Ovary (tissue), 9 donors: ENCODE data around the gene CDCA3. TPM values are rescaled to one million over a fixed set of nuclear protein-coding genes. Genes with fewer than 3 reads are reported as not detected.

Source experiments
- DNase-seq, 5 donors: peaks; one replicate each; pipeline ENCODE4 v3.0.0-alpha.2; 2019 to 2020
- H3K27ac ChIP-seq, 2 donors: fragments of 200-600 bp; one replicate each; pipeline versions ENCODE4 v1.5.1 to v1.8.0; 2019 to 2022
- H3K27me3 ChIP-seq: fragments of 200-600 bp; one replicate; pipeline ENCODE4 v1.8.0; 2022
- H3K36me3 ChIP-seq: fragments of 200-600 bp; sonication (generic); one replicate; pipeline ENCODE4 v1.5.1; 2019
- H3K4me1 ChIP-seq: one replicate; pipeline ENCODE4 v1.8.1; 2013; ENCODE audit warnings: mild to moderate bottlenecking, moderate library complexity; ENCODE audit not compliant: insufficient read depth
- H3K4me3 ChIP-seq: fragments of 200-600 bp; sonication (generic); one replicate; pipeline ENCODE4 v1.5.1; 2017
- H3K9me3 ChIP-seq, 2 donors: fragments of 200-600 bp in 1 of 2; sonication (generic) in 1 of 2; one replicate each; pipeline versions ENCODE4 v1.5.1 to v1.8.1; 2013 to 2019; ENCODE audit warnings: mild to moderate bottlenecking in 1 of 2, moderate library complexity in 1 of 2
- EP300 ChIP-seq: sonication (generic); formaldehyde crosslinking; IDR thresholded peaks from one replicate; pipeline ENCODE4 v1.6.1; 2017; ENCODE audit warnings: antibody characterized with exemption
- POLR2A ChIP-seq: fragments of 450-650 bp; IDR thresholded peaks from one replicate; pipeline ENCODE4 v1.6.1; 2017; ENCODE audit warnings: antibody characterized with exemption, mild to moderate bottlenecking, moderate library complexity
- WGBS, 3 donors: extraction: QIAGEN DNeasy Blood & Tissue Kit in 1 of 3; methylation state at CpG; one replicate each; pipeline versions ENCODE4 v1.1.5 to v1.1.7; 2013 to 2017; 5-methylcytosine and 5-hydroxymethylcytosine counted together
- intact Hi-C, 4 donors: fragments of 100-400 bp; cut with DNase I; formaldehyde crosslinking; loops; one replicate each; pipeline versions ENCODE4 v1.11.0 to v1.15.1; 2022 to 2023
- polyA plus RNA-seq, 2 donors: library from polyadenylated mRNA; stranded (reverse); fragments of 200-250 nt in 1 of 2; fragments of 350-450 nt in 1 of 2; fragmentation: Illumina TruSeq in 1 of 2; extraction: RNeasy Lipid Tissue Mini Kit (QIAGEN cat#74804) in 1 of 2; gene quantifications; one replicate each; pipeline ENCODE4 v1.2.3, GENCODE V29; 2013 to 2014
- total RNA-seq, 7 donors: library from RNA; depleted of rRNA in 2 of 7; stranded (reverse); fragments of >200 nt in 2 of 7; fragmentation: NEBNext Ultra II Directional in 3 of 7; extraction: Animal tissue kit (Norgen Biotek cat#: 25700) in 3 of 7; gene quantifications; one replicate each; pipeline versions ENCODE4 v1.1.0 to v1.2.4, GENCODE V29; 2016 to 2023
- TF ChIP-seq, protein P1 (sequence below), 3 donors: fragments of 450-650 bp in 2 of 3; fragments of 200-600 bp in 1 of 3; IDR thresholded peaks; one replicate each; pipeline versions ENCODE4 v1.5.1 to v1.8.0; 2016 to 2022; ENCODE audit warnings: antibody characterized with exemption in 3 of 3, mild to moderate bottlenecking in 1 of 3
- donor health status: DM: no; HTN: no; CAD: no; lungs with moderate emphysema.
- donor health status: DM: no; HTN: no; CAD: no.
- donor health status: Bipolar disorder and iron deficiency.
- donor health status: DM: yes; HTN: yes; CAD: no.
- donor health status: DM: no; HTN: no; CAD: no.
- donor health status: DM: yes; HTN: yes; CAD: no.

CDCA3 gene
- total and polyA plus RNA-seq, 9 donors: 0.18 to 1.6 (median 0.74) TPM

DNA sequence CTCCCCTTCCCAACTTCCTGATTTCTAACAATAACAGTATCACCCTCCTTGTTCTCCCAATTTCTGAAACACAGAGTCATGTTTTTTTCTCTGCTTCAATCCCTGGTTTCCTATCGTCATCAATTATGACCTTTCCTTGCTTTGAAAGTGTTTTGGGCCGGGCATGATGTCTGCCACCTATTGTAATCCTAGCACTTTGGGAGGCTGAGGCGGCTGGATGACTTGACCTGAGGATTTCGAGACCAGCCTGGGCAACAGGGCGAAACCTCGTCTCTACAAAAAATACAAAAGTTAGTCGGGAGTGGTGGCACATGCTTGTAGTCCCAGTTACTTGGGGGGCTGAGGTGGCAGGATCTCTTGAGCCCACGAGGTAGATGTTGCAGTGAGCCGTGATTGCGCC is 42.0 kb downstream of the CDCA3 start:
- H3K27ac ChIP-seq: no peak overlapping the region
- H3K9me3 ChIP-seq: no peaks in the 10 kb centered on the region
- no peak overlapping the region for H3K4me3 ChIP-seq
- no peak for DNase-seq
- no peak for TF ChIP-seq EP300
- TF ChIP-seq, protein P1, sequence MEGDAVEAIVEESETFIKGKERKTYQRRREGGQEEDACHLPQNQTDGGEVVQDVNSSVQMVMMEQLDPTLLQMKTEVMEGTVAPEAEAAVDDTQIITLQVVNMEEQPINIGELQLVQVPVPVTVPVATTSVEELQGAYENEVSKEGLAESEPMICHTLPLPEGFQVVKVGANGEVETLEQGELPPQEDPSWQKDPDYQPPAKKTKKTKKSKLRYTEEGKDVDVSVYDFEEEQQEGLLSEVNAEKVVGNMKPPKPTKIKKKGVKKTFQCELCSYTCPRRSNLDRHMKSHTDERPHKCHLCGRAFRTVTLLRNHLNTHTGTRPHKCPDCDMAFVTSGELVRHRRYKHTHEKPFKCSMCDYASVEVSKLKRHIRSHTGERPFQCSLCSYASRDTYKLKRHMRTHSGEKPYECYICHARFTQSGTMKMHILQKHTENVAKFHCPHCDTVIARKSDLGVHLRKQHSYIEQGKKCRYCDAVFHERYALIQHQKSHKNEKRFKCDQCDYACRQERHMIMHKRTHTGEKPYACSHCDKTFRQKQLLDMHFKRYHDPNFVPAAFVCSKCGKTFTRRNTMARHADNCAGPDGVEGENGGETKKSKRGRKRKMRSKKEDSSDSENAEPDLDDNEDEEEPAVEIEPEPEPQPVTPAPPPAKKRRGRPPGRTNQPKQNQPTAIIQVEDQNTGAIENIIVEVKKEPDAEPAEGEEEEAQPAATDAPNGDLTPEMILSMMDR (IDR thresholded peaks at IDR 0.05): no peak
- no peak for TF ChIP-seq POLR2A
- WGBS, 3 donors: 82 to 88% (median 82%) methylated on average over 10 of the region's 10 CpGs
- no peaks in the 10 kb centered on the region for H3K27me3 ChIP-seq
- intact Hi-C loops: no loop called here
- H3K36me3 ChIP-seq: no peaks in the 10 kb centered on the region
- H3K4me1 ChIP-seq: no peaks in the 10 kb centered on the region

DNA sequence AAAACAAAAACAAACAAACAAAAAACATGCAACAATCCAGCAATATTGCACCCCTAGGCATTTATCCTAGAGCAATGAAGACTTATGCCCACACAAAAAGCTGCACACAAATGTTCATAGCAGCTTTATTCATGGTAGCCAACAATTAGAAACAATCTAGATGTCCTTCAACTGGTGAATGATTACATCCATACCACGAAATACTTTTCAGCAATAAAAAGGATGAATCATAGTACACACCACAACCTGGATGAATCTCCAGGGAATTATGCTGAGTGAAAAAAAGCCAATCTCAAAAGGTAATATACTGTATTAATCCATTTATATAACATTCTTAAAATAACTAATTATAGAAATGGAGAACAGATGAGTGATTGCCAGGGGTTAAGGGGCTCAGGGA is 43.9 kb downstream of the CDCA3 start:
- no peaks in the 10 kb centered on the region for H3K36me3 ChIP-seq
- no peaks in the 10 kb centered on the region for H3K4me1 ChIP-seq
- TF ChIP-seq, protein P1 (IDR thresholded peaks at IDR 0.05): no peak
- TF ChIP-seq EP300 (no peak), POLR2A (no peak)
- no peak overlapping the region for H3K27ac ChIP-seq
- no peaks in the 10 kb centered on the region for H3K9me3 ChIP-seq
- H3K4me3 ChIP-seq: no peak overlapping the region
- WGBS, 3 donors: 59 to 72% (median 65%) methylated on average over 1 of the region's 1 CpG
- no peaks in the 10 kb centered on the region for H3K27me3 ChIP-seq
- DNase-seq: no peak
- intact Hi-C loops: no loop called here

DNA sequence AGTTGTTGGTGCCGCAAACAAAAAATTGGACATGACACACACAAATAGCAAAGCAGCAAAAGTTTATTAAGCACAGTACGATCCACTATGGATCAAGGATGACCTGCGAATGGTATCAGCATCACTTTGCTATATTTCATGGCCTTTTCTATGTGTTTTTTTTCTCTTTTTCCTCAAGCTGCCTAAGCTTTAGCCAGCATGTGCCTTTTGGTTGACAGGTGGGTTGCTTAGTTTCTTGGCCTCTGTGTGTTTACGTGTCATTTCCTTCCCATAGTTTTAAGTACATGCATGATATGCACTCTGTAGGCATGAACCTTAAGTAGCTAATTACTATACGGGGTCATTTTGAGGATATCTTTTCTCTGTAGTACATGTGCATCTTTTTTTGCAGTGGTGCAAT is 51.9 kb downstream of the CDCA3 start:
- H3K36me3 ChIP-seq: no peaks in the 10 kb centered on the region
- DNase-seq: no peak
- no peaks in the 10 kb centered on the region for H3K27me3 ChIP-seq
- H3K9me3 ChIP-seq: no peaks in the 10 kb centered on the region
- TF ChIP-seq EP300: no peak
- TF ChIP-seq POLR2A: no peak
- TF ChIP-seq, protein P1 (IDR thresholded peaks at IDR 0.05): no peak
- 88 to 89% (median 88%) methylated on average over 5 of the region's 5 CpGs for WGBS, 3 donors
- H3K27ac ChIP-seq: no peak overlapping the region
- intact Hi-C loops: no loop called here
- no peaks in the 10 kb centered on the region for H3K4me1 ChIP-seq
- H3K4me3 ChIP-seq: no peak overlapping the region

Other genes starting within 250 kb of the CDCA3 start
- 100 to 1,000 TPM; 137 to 297 (median 227) TPM for gene CHD4, start 243.9 kb downstream of the CDCA3 start, total RNA-seq
- 100 to 1,000 TPM; 118 to 177 TPM for gene CHD4, start 243.9 kb downstream of the CDCA3 start, polyA plus RNA-seq
- gene LPAR5, start 215.3 kb downstream of the CDCA3 start, total RNA-seq: 1 to 10 TPM in 6 of 7 donors, under 1 TPM in 1; 0.83 to 2.2 (median 1.3) TPM
- 1 to 10 TPM in 1 of 2 donors, under 1 TPM in 1; 0.57 to 2.6 TPM for gene LPAR5, start 215.3 kb downstream of the CDCA3 start, polyA plus RNA-seq
- gene ACRBP, start 203.9 kb downstream of the CDCA3 start, total RNA-seq: 1 to 10 TPM in 3 of 7 donors, under 1 TPM in 4; 0.30 to 2.5 (median 0.92) TPM
- gene ACRBP, start 203.9 kb downstream of the CDCA3 start, polyA plus RNA-seq: 1 to 10 TPM in 1 of 2 donors, under 1 TPM in 1; 0.54 to 2.9 TPM
- gene ING4, start 188.2 kb downstream of the CDCA3 start, total RNA-seq: 10 to 100 TPM; 26.1 to 39.9 (median 35.0) TPM
- 10 to 100 TPM; 64.9 to 90.0 TPM for gene ING4, start 188.2 kb downstream of the CDCA3 start, polyA plus RNA-seq
- gene ZNF384, start 161.9 kb downstream of the CDCA3 start, total RNA-seq: 10 to 100 TPM; 22.1 to 64.9 (median 58.2) TPM
- 10 to 100 TPM; 44.4 to 59.0 TPM for gene ZNF384, start 161.9 kb downstream of the CDCA3 start, polyA plus RNA-seq
- gene PIANP, start 150.5 kb downstream of the CDCA3 start, total RNA-seq: 1 to 10 TPM in 2 of 7 donors, under 1 TPM in 4, not detected in 1; 0.11 to 3.1 (median 0.85) TPM
- gene PIANP, start 150.5 kb downstream of the CDCA3 start, polyA plus RNA-seq: 1 to 10 TPM; 1.2 to 3.9 TPM
- 10 to 100 TPM; 36.4 to 61.4 (median 48.4) TPM for gene COPS7A, start 127.2 kb downstream of the CDCA3 start, total RNA-seq
- 10 to 100 TPM; 45.7 to 74.8 TPM for gene COPS7A, start 127.2 kb downstream of the CDCA3 start, polyA plus RNA-seq
- gene MLF2, start 98.1 kb downstream of the CDCA3 start, total RNA-seq: 100 to 1,000 TPM in 6 of 7 donors, 10 to 100 TPM in 1; 64.1 to 162 (median 141) TPM
- 100 to 1,000 TPM; 130 to 138 TPM for gene MLF2, start 98.1 kb downstream of the CDCA3 start, polyA plus RNA-seq
- 1,000 to 10,000 TPM in 1 of 7 donors, 100 to 1,000 TPM in 6; 100 to 1,013 (median 576) TPM for gene PTMS, start 84.9 kb downstream of the CDCA3 start, total RNA-seq
- 100 to 1,000 TPM; 550 to 594 TPM for gene PTMS, start 84.9 kb downstream of the CDCA3 start, polyA plus RNA-seq
- 10 to 100 TPM in 6 of 7 donors, 1 to 10 TPM in 1; 8.5 to 21.8 (median 16.0) TPM for gene LAG3, start 78.8 kb downstream of the CDCA3 start, total RNA-seq
- 10 to 100 TPM in 1 of 2 donors, 1 to 10 TPM in 1; 4.7 to 13.7 TPM for gene LAG3, start 78.8 kb downstream of the CDCA3 start, polyA plus RNA-seq
- gene CD4, start 61.8 kb downstream of the CDCA3 start, total RNA-seq: 10 to 100 TPM in 4 of 7 donors, 1 to 10 TPM in 3; 2.1 to 12.5 (median 10.3) TPM
- gene CD4, start 61.8 kb downstream of the CDCA3 start, polyA plus RNA-seq: 10 to 100 TPM in 1 of 2 donors, 1 to 10 TPM in 1; 7.3 to 40.2 TPM
- 10 to 100 TPM in 2 of 7 donors, 1 to 10 TPM in 4, under 1 TPM in 1; 0.60 to 12.0 (median 7.6) TPM for gene GPR162, start 29.5 kb downstream of the CDCA3 start, total RNA-seq
- 1 to 10 TPM; 1.2 to 9.0 TPM for gene GPR162, start 29.5 kb downstream of the CDCA3 start, polyA plus RNA-seq
- 10 to 100 TPM; 24.0 to 92.3 (median 70.2) TPM for gene P3H3, start 22.9 kb downstream of the CDCA3 start, total RNA-seq
- 10 to 100 TPM in 1 of 2 donors, 1 to 10 TPM in 1; 4.7 to 48.8 TPM for gene P3H3, start 22.9 kb downstream of the CDCA3 start, polyA plus RNA-seq
- gene GNB3, start 10.4 kb downstream of the CDCA3 start, total RNA-seq: 10 to 100 TPM in 5 of 7 donors, 1 to 10 TPM in 1, under 1 TPM in 1; 0.34 to 15.0 (median 11.0) TPM
- 1 to 10 TPM; 1.8 to 7.8 TPM for gene GNB3, start 10.4 kb downstream of the CDCA3 start, polyA plus RNA-seq
- 10 to 100 TPM; 13.9 to 84.3 (median 63.0) TPM for gene USP5, start 864 bp upstream of the CDCA3 start, total RNA-seq
- 10 to 100 TPM; 23.7 to 30.1 TPM for gene USP5, start 864 bp upstream of the CDCA3 start, polyA plus RNA-seq
- 100 to 1,000 TPM; 136 to 443 (median 295) TPM for gene TPI1, start 16.2 kb upstream of the CDCA3 start, total RNA-seq
- 100 to 1,000 TPM; 267 to 594 TPM for gene TPI1, start 16.2 kb upstream of the CDCA3 start, polyA plus RNA-seq
- 10 to 100 TPM in 3 of 7 donors, 1 to 10 TPM in 4; 5.8 to 14.7 (median 8.5) TPM for gene SPSB2, start 22.0 kb upstream of the CDCA3 start, total RNA-seq
- gene SPSB2, start 22.0 kb upstream of the CDCA3 start, polyA plus RNA-seq: 1 to 10 TPM in 1 of 2 donors, under 1 TPM in 1; 0.38 to 8.1 TPM
- gene LRRC23, start 53.5 kb upstream of the CDCA3 start, total RNA-seq: 10 to 100 TPM; 13.9 to 67.6 (median 16.7) TPM
- 10 to 100 TPM; 11.2 to 16.5 TPM for gene LRRC23, start 53.5 kb upstream of the CDCA3 start, polyA plus RNA-seq
- gene ENO2, start 63.3 kb upstream of the CDCA3 start, total RNA-seq: 10 to 100 TPM in 5 of 7 donors, 1 to 10 TPM in 2; 8.3 to 22.3 (median 11.5) TPM
- 10 to 100 TPM in 1 of 2 donors, 1 to 10 TPM in 1; 5.0 to 19.4 TPM for gene ENO2, start 63.3 kb upstream of the CDCA3 start, polyA plus RNA-seq
- gene ATN1, start 76.7 kb upstream of the CDCA3 start, total RNA-seq: 100 to 1,000 TPM in 5 of 7 donors, 10 to 100 TPM in 2; 73.9 to 324 (median 206) TPM
- 100 to 1,000 TPM in 1 of 2 donors, 10 to 100 TPM in 1; 41.6 to 179 TPM for gene ATN1, start 76.7 kb upstream of the CDCA3 start, polyA plus RNA-seq
- not detected for gene RNU7-1, start 92.5 kb upstream of the CDCA3 start, total RNA-seq
- not detected for gene RNU7-1, start 92.5 kb upstream of the CDCA3 start, polyA plus RNA-seq
- gene C12orf57, start 92.7 kb upstream of the CDCA3 start, total RNA-seq: 1,000 to 10,000 TPM in 1 of 7 donors, 100 to 1,000 TPM in 6; 457 to 1,838 (median 633) TPM
- gene C12orf57, start 92.7 kb upstream of the CDCA3 start, polyA plus RNA-seq: 1,000 to 10,000 TPM in 1 of 2 donors, 10 to 100 TPM in 1; 40.3 to 1,266 TPM
- 10 to 100 TPM in 3 of 7 donors, 1 to 10 TPM in 4; 4.6 to 19.8 (median 9.8) TPM for gene PTPN6, start 100.1 kb upstream of the CDCA3 start, total RNA-seq
- gene PTPN6, start 100.1 kb upstream of the CDCA3 start, polyA plus RNA-seq: 10 to 100 TPM in 1 of 2 donors, 1 to 10 TPM in 1; 6.9 to 25.3 TPM
- 100 to 1,000 TPM; 220 to 324 (median 269) TPM for gene PHB2, start 119.4 kb upstream of the CDCA3 start, total RNA-seq
- 100 to 1,000 TPM; 129 to 285 TPM for gene PHB2, start 119.4 kb upstream of the CDCA3 start, polyA plus RNA-seq
- 10 to 100 TPM; 25.6 to 54.7 (median 41.0) TPM for gene EMG1, start 119.6 kb upstream of the CDCA3 start, total RNA-seq
- gene EMG1, start 119.6 kb upstream of the CDCA3 start, polyA plus RNA-seq: 10 to 100 TPM; 21.5 to 39.5 TPM
- gene LPCAT3, start 167.2 kb upstream of the CDCA3 start, total RNA-seq: 10 to 100 TPM; 15.5 to 51.2 (median 39.5) TPM
- gene LPCAT3, start 167.2 kb upstream of the CDCA3 start, polyA plus RNA-seq: 10 to 100 TPM; 22.5 to 44.0 TPM
- 1,000 to 10,000 TPM in 3 of 7 donors, 100 to 1,000 TPM in 4; 499 to 1,495 (median 773) TPM for gene C1S, start 209.4 kb upstream of the CDCA3 start, total RNA-seq
- 1,000 to 10,000 TPM in 1 of 2 donors, 100 to 1,000 TPM in 1; 952 to 1,168 TPM for gene C1S, start 209.4 kb upstream of the CDCA3 start, polyA plus RNA-seq
- gene C1R, start 241.2 kb upstream of the CDCA3 start, total RNA-seq: 1,000 to 10,000 TPM in 3 of 7 donors, 100 to 1,000 TPM in 4; 472 to 1,524 (median 759) TPM
- 1,000 to 10,000 TPM in 1 of 2 donors, 100 to 1,000 TPM in 1; 796 to 1,393 TPM for gene C1R, start 241.2 kb upstream of the CDCA3 start, polyA plus RNA-seq